HEK293T (cell line): ENCODE measurements around the gene CHD6.
A peak's percentile ranks its signal among the peaks of the same experiment; 100 is the strongest.

ENCODE experiments used
- CTCF ChIA-PET: fragments of 350-600 bp; formaldehyde crosslinking; extraction: SDS; loops from one replicate; lab custom pipeline; 2021; ENCODE audit warnings: antibody characterized with exemption, inconsistent platforms; lab: Yijun Ruan, JAX
- POLR2A ChIA-PET: fragments of 350-600 bp; formaldehyde crosslinking; extraction: SDS; loops from one replicate; lab custom pipeline; 2020; ENCODE audit warnings: antibody characterized with exemption, inconsistent platforms; lab: Yijun Ruan, JAX
- DNase-seq: peaks from one replicate; pipeline ENCODE4 v3.0.0; 2012; ENCODE audit warnings: mixed read lengths; ENCODE audit errors: extremely low spot score
- ARNT ChIP-seq: fragments of 450-650 bp; IDR thresholded peaks from 2 replicates; pipeline ENCODE4 v1.6.1; 2017; ENCODE audit warnings: mild to moderate bottlenecking
- BHLHE40 ChIP-seq: fragments of 450-650 bp; IDR thresholded peaks from 2 replicates; pipeline ENCODE4 v1.6.1; 2016; ENCODE audit warnings: mild to moderate bottlenecking, moderate library complexity, borderline replicate concordance
- CTBP1 ChIP-seq: fragments of 450-650 bp; IDR thresholded peaks from 2 replicates; pipeline ENCODE4 v1.6.1; 2016; ENCODE audit warnings: borderline replicate concordance
- ELF4 ChIP-seq: fragments of 450-650 bp; IDR thresholded peaks from 2 replicates; pipeline ENCODE4 v1.6.1; 2017; ENCODE audit warnings: antibody characterized with exemption
- FOXA1 ChIP-seq: fragments of 450-650 bp; IDR thresholded peaks from 2 replicates; pipeline ENCODE4 v1.6.1; 2016; ENCODE audit warnings: mild to moderate bottlenecking
- FOXK2 ChIP-seq: fragments of 450-650 bp; IDR thresholded peaks from 2 replicates; pipeline ENCODE4 v1.6.1; 2016; ENCODE audit warnings: mild to moderate bottlenecking
- FOXM1 ChIP-seq: fragments of 450-650 bp; IDR thresholded peaks from 2 replicates; pipeline ENCODE4 v1.6.1; 2017; ENCODE audit warnings: mild to moderate bottlenecking, borderline replicate concordance
- HDGF ChIP-seq: fragments of 450-650 bp; IDR thresholded peaks from 2 replicates; pipeline ENCODE4 v1.6.1; 2017; ENCODE audit warnings: antibody characterized with exemption, borderline replicate concordance
- L3MBTL2 ChIP-seq: fragments of 450-650 bp; conservative IDR thresholded peaks from 2 replicates; pipeline ENCODE4 v1.6.1; 2016; ENCODE audit warnings: mild to moderate bottlenecking
- LEF1 ChIP-seq: fragments of 450-650 bp; IDR thresholded peaks from 2 replicates; pipeline ENCODE4 v1.6.1; 2017; ENCODE audit warnings: mild to moderate bottlenecking, borderline replicate concordance
- NFRKB ChIP-seq: fragments of 450-650 bp; IDR thresholded peaks from 2 replicates; pipeline ENCODE4 v1.6.1; 2016; ENCODE audit warnings: mild to moderate bottlenecking, moderate library complexity
- SP1 ChIP-seq: fragments of 450-650 bp; IDR thresholded peaks from 2 replicates; pipeline ENCODE4 v1.6.1; 2017
- SUZ12 ChIP-seq: fragments of 450-650 bp; IDR thresholded peaks from 2 replicates; pipeline ENCODE4 v1.6.1; 2016; ENCODE audit warnings: mild to moderate bottlenecking
- TARDBP ChIP-seq: fragments of 450-650 bp; IDR thresholded peaks from 2 replicates; pipeline ENCODE4 v1.6.1; 2016
- ZNF384 ChIP-seq: fragments of 450-650 bp; IDR thresholded peaks from 2 replicates; pipeline ENCODE4 v1.6.1; 2016
- TF ChIP-seq, protein P1 (sequence below): fragments of 450-650 bp; IDR thresholded peaks from 2 replicates; pipeline ENCODE4 v1.6.1; 2016

CHD6 gene

DNA sequence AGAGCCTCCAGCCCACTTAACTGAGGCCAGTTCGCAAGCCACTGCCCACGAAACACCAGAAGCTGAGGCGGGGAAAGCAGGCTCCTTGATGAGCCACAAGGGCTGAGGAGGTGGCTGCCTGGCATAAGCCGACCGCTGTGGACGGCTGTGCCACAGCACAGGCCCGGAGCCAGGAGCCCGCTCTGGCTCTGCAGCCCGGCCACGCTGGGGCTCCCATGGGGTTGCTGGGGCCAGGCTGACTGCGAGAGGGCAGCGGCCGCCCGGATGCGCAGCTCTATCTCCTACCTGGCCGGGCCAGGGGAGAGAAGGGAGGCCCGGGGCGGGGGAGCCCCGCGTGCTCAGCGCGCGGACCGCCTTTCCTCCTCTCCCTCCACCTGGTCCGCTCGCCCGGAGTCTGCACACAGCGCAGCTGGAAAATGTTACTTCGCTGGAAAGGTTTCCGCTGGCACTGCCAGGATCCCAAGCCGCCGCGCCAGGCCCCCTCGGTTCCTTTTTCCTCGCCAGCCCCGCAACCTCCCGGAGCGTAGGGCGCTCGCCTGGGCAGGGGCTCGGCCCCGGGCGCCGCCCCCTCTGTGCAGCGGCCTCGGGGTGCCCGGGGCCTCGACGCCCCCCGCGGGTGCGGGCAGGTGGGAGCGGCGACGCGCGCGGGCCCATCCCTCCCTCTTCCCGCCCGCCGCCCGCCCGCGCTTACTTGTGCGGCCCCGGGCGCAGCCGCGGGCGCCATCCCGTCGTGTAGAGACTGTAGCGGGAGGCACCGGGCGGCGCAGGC is 252.2 kb downstream of the CHD6 start:
- TF ChIP-seq TARDBP (no peak), ZNF384 (no peak), SP1 (no peak), NFRKB (no peak), HDGF (no peak), ELF4 (no peak), BHLHE40 (no peak), FOXM1 (no peak), FOXK2 (no peak), FOXA1 (no peak), L3MBTL2 (no peak), LEF1 (no peak), CTBP1 (no peak), ARNT (no peak), SUZ12 (no peak)
- TF ChIP-seq, protein P1, sequence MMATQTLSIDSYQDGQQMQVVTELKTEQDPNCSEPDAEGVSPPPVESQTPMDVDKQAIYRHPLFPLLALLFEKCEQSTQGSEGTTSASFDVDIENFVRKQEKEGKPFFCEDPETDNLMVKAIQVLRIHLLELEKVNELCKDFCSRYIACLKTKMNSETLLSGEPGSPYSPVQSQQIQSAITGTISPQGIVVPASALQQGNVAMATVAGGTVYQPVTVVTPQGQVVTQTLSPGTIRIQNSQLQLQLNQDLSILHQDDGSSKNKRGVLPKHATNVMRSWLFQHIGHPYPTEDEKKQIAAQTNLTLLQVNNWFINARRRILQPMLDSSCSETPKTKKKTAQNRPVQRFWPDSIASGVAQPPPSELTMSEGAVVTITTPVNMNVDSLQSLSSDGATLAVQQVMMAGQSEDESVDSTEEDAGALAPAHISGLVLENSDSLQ = no peak
- CTCF ChIA-PET = no interaction called here
- POLR2A ChIA-PET = no interaction called here
- DNase-seq = peak; percentile 47

DNA sequence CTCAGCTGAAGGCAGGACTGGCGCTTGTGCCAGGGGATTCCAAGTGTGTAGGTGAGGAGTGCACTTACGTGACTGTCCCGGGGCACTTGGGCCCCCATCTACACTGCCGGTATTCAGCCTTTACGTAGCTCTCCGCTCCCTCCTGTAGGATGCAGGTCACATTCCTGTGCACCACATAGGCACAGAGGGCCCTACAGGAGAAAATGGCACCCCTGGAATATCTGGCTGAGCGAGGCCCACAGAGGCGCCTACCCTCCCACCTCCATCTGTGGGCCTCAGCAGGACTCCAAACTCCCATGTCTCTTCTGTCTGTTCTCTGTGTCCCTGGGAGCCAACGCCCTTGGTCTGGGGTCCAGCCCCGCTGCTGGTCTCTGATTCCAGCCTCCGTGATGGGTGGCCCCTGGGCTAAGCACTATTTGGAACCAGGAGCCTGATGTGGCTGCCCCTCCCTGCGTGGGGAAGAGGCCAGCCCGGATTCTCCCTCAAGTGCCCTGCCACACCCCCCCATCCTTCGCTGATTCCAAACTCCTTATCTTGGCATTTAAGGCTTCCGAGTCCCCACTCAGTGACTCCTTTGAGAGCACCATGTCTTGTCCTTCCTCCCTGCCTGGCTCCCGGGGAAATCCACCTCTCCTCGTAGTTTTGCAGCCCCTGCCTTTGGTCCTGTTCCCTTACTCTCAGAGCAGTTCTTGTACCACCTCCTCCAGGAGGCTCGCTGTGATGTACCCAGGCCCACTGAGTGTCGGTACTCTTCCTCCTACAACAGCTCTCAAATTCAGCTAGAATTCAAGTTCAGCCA is 253.0 kb downstream of the CHD6 start:
- TF ChIP-seq SUZ12 (no peak), HDGF (no peak), TARDBP (no peak), ELF4 (no peak), ZNF384 (no peak), FOXM1 (no peak), SP1 (no peak), FOXK2 (no peak), NFRKB (no peak), LEF1 (no peak), BHLHE40 (no peak), L3MBTL2 (no peak), FOXA1 (no peak), ARNT (no peak)
- TF ChIP-seq, protein P1 = no peak
- no peak for DNase-seq
- POLR2A ChIA-PET = no interaction called here
- CTCF ChIA-PET = no interaction called here

DNA sequence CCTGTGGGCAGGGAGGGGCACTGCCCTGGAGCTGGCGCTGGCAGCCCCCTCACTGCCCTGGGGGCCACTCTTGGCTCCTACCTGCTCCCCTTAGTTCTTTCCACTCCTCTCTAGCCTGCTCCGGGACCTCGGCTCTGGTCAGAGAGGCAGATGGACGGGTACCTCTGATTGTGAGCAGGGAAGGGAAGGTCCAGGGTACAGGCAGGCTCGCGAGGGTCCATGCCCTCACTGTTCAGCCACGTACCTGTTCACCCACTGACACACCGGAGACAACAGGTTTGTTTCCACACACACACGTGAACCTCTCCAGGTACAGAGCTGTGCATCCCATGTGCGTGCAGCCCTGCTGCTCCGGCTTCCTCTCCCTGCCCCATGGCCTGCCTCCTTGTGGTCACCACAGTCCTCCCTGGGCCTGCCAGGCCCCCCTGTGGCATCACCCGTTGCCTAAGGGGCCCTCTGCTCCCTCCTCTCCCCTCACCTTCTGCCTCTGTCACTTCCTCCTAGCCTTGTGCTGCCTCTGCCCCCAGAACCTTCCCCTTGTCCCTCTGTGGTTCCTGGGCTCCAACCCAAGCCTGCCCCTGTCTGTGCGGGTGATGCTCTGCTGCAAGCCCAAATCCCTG is 253.8 kb downstream of the CHD6 start:
- DNase-seq = no peak
- TF ChIP-seq, protein P1 = no peak
- TF ChIP-seq ARNT (no peak), CTBP1 (no peak), TARDBP (no peak), L3MBTL2 (no peak), SP1 (no peak), FOXA1 (no peak), NFRKB (no peak), BHLHE40 (no peak), SUZ12 (no peak), FOXK2 (no peak), ZNF384 (no peak), LEF1 (no peak), HDGF (no peak), FOXM1 (no peak), ELF4 (no peak)
- ChIA-PET POLR2A (no interaction called here), CTCF (no interaction called here)

DNA sequence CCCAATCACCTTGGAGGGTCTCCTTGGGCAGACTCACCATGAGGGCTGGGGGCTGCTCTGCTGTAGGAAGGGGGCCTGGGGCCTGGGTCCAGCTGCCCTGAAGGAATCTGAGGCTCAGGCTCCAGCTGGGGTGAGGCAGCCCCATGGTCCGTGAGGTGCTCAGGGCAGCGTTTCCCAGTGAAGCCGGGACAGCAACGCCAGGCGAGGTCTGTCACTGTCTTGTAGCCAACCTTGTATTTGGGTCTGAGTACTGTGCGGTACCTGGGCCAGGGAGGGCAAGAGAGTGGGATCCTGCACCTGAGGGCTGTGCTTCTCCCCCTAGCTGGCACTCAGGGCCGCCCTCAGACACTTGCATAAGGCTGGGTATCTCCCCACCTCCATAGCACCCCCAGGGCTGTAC is 254.6 kb downstream of the CHD6 start:
- ChIA-PET CTCF (no interaction called here), POLR2A (no interaction called here)
- DNase-seq = no peak
- TF ChIP-seq BHLHE40 (no peak), LEF1 (no peak), SP1 (no peak), TARDBP (no peak), L3MBTL2 (no peak), ZNF384 (no peak), FOXK2 (no peak), NFRKB (no peak), FOXM1 (no peak), ARNT (no peak), CTBP1 (no peak), HDGF (no peak), SUZ12 (no peak)
- TF ChIP-seq, protein P1 = no peak

GRCh38 chr20:41362748-41363140 is 255.4 kb downstream of the CHD6 start:
- POLR2A ChIA-PET = no interaction called here
- no peak for DNase-seq
- no peak for TF ChIP-seq FOXA1
- TF ChIP-seq L3MBTL2 = no peak
- TF ChIP-seq ARNT = no peak
- TF ChIP-seq LEF1 = no peak
- TF ChIP-seq FOXM1 = no peak
- TF ChIP-seq SP1 = no peak
- no peak for TF ChIP-seq CTBP1
- no peak for TF ChIP-seq ELF4
- TF ChIP-seq FOXK2 = no peak
- TF ChIP-seq TARDBP = no peak
- CTCF ChIA-PET = no interaction called here
